ENCODE results near the gene ATE1.

DNA sequence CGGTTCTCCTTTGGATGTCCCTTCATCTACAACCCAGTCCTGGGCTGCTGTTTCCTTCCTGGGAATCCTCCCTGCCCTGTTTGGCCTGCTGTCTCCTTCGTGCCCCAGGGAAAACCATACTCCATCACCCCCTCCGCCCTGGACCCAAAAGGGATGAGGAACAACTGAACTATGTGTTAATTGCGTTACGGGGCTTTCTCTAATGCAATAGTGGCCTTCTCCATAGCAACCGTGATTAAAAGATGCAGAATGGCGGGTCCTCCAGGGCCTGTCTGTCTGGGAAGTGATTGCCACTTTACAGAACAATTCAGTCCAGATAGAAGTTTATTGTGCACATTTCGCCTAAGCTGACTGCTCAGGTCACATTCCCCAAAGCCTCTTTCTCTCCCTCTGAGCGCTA is 217.6 kb downstream of the ATE1 start:
- TF ChIP-seq, protein P1, sequence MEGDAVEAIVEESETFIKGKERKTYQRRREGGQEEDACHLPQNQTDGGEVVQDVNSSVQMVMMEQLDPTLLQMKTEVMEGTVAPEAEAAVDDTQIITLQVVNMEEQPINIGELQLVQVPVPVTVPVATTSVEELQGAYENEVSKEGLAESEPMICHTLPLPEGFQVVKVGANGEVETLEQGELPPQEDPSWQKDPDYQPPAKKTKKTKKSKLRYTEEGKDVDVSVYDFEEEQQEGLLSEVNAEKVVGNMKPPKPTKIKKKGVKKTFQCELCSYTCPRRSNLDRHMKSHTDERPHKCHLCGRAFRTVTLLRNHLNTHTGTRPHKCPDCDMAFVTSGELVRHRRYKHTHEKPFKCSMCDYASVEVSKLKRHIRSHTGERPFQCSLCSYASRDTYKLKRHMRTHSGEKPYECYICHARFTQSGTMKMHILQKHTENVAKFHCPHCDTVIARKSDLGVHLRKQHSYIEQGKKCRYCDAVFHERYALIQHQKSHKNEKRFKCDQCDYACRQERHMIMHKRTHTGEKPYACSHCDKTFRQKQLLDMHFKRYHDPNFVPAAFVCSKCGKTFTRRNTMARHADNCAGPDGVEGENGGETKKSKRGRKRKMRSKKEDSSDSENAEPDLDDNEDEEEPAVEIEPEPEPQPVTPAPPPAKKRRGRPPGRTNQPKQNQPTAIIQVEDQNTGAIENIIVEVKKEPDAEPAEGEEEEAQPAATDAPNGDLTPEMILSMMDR (conservative IDR thresholded peaks at IDR 0.05; ENCODE audit: low read depth, low read length), result no peak
- TF ChIP-seq POLR2A (IDR thresholded peaks at IDR 0.05; ENCODE audit: low read depth, low read length) (no peak), RCOR1 (IDR thresholded peaks at IDR 0.05; ENCODE audit: insufficient replicate concordance, low read length) (no peak), CHD1 (IDR thresholded peaks at IDR 0.05; ENCODE audit: low read depth, low read length) (no peak), MXI1 (IDR thresholded peaks at IDR 0.05; ENCODE audit: borderline replicate concordance, low read depth, low read length) (no peak), RFX5 (IDR thresholded peaks at IDR 0.05; ENCODE audit: low read depth, low read length) (no peak), SMC3 (IDR thresholded peaks at IDR 0.05; ENCODE audit: low read depth, low read length) (no peak), MAFK (IDR thresholded peaks at IDR 0.05; ENCODE audit: low read depth, low read length) (no peak)
